ENCODE results near the gene PALD1.

Gene PALD1

DNA sequence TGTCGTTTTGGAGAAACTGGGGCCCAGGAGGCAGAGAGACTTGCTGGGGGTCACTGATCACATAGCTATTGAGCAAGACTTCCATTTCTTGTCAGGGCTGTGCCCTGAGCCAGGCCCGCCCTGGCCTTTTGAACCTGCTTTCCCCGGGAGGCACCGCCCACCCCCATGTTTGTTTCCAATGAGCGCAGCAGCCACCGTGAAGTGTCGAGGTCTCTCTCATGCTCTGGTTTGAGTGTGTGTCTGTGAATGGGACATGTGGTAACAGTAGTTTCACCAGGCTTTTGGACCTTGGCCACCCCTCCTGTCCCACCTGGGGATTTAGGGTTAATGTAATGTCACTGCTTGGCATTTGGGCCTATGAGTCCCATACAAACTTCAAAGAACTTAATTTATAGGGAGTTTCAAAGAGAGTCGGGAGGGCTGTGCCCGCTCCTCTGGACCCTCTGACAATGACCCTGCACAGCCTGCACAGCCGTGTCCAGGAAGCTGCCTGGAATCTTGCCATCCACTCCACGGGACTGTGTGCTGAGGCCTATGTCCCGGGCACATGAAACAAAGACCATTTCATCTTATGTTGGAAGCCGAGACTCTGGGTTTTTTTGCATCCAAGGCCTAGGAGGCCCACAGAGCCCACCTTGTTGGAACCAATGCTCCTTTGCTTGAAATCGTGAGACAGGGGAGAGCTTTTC, 117.7 kb downstream of the PALD1 start:
- no peak overlapping the region for H3K27ac Mint-ChIP-seq

GRCh38 chr10:70596860-70597809, 118.6 kb downstream of the PALD1 start:
- no peak overlapping the region for H3K27ac Mint-ChIP-seq

More for the DNA sequence above, 117.7 kb downstream of the PALD1 start:
- no peak for DNase-seq (ENCODE audit: low spot score)
- Mint-ChIP-seq H3K4me1 (ENCODE audit: low read depth) (peaks cover 5% of the 10 kb centered on the region), H3K4me3 (no peak overlapping the region), H3K9me3 (no peaks in the 10 kb centered on the region), H3K27me3 (ENCODE audit: low read depth) (no peaks in the 10 kb centered on the region), H3K36me3 (ENCODE audit: low read depth) (peaks cover 20% of the 10 kb centered on the region)

DNA sequence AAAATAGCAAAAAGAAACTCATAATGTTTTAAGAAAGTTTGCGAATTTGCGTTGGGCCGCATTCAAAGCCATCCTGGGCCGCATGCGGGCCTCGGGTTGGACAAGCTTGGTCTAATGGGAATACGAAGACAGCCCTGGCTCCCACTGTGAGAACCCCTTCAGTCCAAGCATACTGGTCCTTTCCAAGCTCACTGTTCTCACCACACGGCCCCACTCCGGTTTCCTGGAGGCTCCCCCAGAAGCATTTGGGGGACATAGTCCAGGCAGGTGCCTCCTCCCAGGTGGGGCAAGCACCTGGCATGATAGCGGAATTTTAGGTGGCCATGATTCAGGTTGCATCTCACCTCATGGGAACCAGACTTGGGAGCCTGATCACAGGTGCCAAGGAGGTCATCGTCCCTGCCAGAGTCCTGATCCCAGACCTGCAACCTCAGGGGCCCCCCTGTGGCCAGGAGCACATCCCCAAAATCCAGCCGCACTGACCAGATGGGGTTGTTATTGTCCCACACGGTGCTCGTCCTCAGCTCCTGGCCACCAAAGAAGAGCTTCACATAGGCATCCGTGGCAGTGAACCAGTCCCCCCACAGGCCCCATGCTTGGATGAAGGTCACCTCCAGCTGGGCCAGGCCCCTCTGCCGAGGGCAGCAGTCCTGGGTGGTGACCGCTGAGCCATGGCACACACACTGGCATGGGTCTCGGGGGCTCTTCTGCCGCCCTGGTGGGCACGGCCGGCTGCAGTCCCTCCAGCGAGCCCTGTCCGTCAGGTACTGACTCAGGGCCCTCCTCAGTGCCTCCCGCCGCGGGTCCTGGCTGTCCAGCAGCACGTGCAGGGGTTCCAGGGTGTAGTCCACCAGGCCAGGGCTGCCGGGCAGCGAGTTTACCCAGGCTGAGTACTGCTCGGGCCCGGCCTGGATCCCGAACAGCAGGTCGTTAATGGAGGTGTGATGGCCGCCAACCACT, 119.6 kb downstream of the PALD1 start:
- no peak for DNase-seq (ENCODE audit: low spot score)
- Mint-ChIP-seq H3K27ac (no peak overlapping the region), H3K4me3 (no peak overlapping the region), H3K27me3 (ENCODE audit: low read depth) (no peaks in the 10 kb centered on the region), H3K4me1 (ENCODE audit: low read depth) (peaks cover 19% of the 10 kb centered on the region), H3K9me3 (no peaks in the 10 kb centered on the region), H3K36me3 (ENCODE audit: low read depth) (peaks cover 25% of the 10 kb centered on the region)

More at GRCh38 chr10:70596860-70597809, 118.6 kb downstream of the PALD1 start:
- Mint-ChIP-seq H3K4me1 (ENCODE audit: low read depth) (peaks cover 10% of the 10 kb centered on the region), H3K9me3 (no peaks in the 10 kb centered on the region), H3K4me3 (no peak overlapping the region), H3K27me3 (ENCODE audit: low read depth) (no peaks in the 10 kb centered on the region), H3K36me3 (ENCODE audit: low read depth) (peaks cover 20% of the 10 kb centered on the region)
- DNase-seq (ENCODE audit: low spot score), result no peak

GRCh38 chr10:70598857-70599295, 120.3 kb downstream of the PALD1 start:
- peaks cover 25% of the 10 kb centered on the region for H3K36me3 Mint-ChIP-seq (ENCODE audit: low read depth)
- H3K27ac Mint-ChIP-seq, result no peak overlapping the region
- H3K4me3 Mint-ChIP-seq, result no peak overlapping the region
- H3K4me1 Mint-ChIP-seq (ENCODE audit: low read depth), result peaks cover 23% of the 10 kb centered on the region
- DNase-seq (ENCODE audit: low spot score), result no peak
- H3K9me3 Mint-ChIP-seq, result no peaks in the 10 kb centered on the region
- no peaks in the 10 kb centered on the region for H3K27me3 Mint-ChIP-seq (ENCODE audit: low read depth)

- no peak overlapping the region for H3K27ac Mint-ChIP-seq
- H3K4me3 Mint-ChIP-seq, result no peak overlapping the region
- peaks cover 23% of the 10 kb centered on the region for H3K4me1 Mint-ChIP-seq (ENCODE audit: low read depth)
- peaks cover 25% of the 10 kb centered on the region for H3K36me3 Mint-ChIP-seq (ENCODE audit: low read depth)
- no peaks in the 10 kb centered on the region for H3K9me3 Mint-ChIP-seq
- DNase-seq (ENCODE audit: low spot score), result no peak
- no peaks in the 10 kb centered on the region for H3K27me3 Mint-ChIP-seq (ENCODE audit: low read depth)
Measured at GRCh38 chr10:70599319-70599718, 120.8 kb downstream of the PALD1 start.

DNA sequence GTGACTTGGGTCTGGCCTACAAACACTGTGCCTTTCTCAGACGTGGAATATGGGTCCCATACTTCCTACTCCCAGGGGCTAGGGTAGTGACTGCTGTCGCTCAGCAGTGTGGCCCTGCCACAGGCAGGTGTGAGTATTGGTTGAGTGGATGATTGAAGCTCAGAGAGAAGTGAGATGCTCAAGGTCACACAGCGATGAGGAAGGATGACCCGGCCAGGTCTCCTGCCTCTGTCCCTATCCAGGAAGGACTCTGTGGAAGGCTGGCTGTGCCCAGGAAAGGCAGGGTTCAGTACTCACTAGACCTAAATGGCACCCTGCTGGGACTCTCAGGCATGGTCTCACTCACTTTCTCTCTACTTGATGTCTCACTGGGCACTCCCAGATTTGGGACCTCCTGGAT, 121.2 kb downstream of the PALD1 start:
- Mint-ChIP-seq H3K36me3 (ENCODE audit: low read depth) (peaks cover 25% of the 10 kb centered on the region), H3K27ac (peak overlapping the region; percentile 72), H3K27me3 (ENCODE audit: low read depth) (no peaks in the 10 kb centered on the region), H3K9me3 (no peaks in the 10 kb centered on the region), H3K4me1 (ENCODE audit: low read depth) (peaks cover 22% of the 10 kb centered on the region), H3K4me3 (no peak overlapping the region)
- DNase-seq (ENCODE audit: low spot score), result no peak

- Mint-ChIP-seq H3K27me3 (ENCODE audit: low read depth) (no peaks in the 10 kb centered on the region), H3K4me1 (ENCODE audit: low read depth) (peaks cover 21% of the 10 kb centered on the region), H3K27ac (no peak overlapping the region), H3K9me3 (no peaks in the 10 kb centered on the region), H3K36me3 (ENCODE audit: low read depth) (peaks cover 21% of the 10 kb centered on the region), H3K4me3 (peak overlapping the region; percentile 99)
- no peak for DNase-seq (ENCODE audit: low spot score)
Measured at GRCh38 chr10:70600512-70601395, 122.2 kb downstream of the PALD1 start.

DNA sequence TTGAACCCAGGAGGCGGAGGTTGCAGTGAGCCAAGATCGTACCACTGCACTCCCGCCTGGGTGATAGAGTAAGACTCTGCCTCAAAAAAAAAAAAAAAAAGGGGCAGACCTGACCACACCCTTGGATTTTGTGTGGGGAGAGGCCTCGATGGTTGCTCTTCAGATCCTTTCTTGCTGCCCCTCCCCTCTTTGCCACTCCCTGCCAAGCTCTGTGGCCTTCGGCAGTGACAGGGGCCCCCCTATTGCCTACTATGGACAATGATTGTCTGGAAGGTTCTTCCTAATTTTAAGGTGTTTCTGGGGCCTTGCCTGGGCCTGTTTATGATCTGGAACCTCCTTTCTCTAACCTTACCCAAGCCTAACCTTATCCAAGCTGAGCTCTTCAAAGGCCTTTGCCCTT, 123.2 kb downstream of the PALD1 start:
- Mint-ChIP-seq H3K4me3 (peak overlapping the region; percentile 99), H3K27ac (peak overlapping the region; percentile 95), H3K36me3 (ENCODE audit: low read depth) (peaks cover 17% of the 10 kb centered on the region), H3K4me1 (ENCODE audit: low read depth) (peaks cover 21% of the 10 kb centered on the region), H3K27me3 (ENCODE audit: low read depth) (no peaks in the 10 kb centered on the region), H3K9me3 (no peaks in the 10 kb centered on the region)
- DNase-seq (ENCODE audit: low spot score), result no peak

- Mint-ChIP-seq H3K27ac (peak within 1 kb of the TSS; percentile 95), H3K4me1 (ENCODE audit: low read depth) (peaks cover 19% of the 10 kb centered on the region)
Measured at GRCh38 chr10:70602665-70603448, 124.3 kb downstream of the PALD1 start, which contains the start of gene PRF1. Gene PRF1 (minus strand): TSS chr10:70602741. CDS start chr10:70600902, 1,839 bp downstream.

GRCh38 chr10:70603449-70603801, 124.9 kb downstream of the PALD1 start:
- no peaks in the 10 kb centered on the region for H3K9me3 Mint-ChIP-seq
- peak overlapping the region; percentile 52 for H3K27ac Mint-ChIP-seq
- H3K36me3 Mint-ChIP-seq (ENCODE audit: low read depth), result peaks cover 10% of the 10 kb centered on the region
- no peaks in the 10 kb centered on the region for H3K27me3 Mint-ChIP-seq (ENCODE audit: low read depth)
- H3K4me3 Mint-ChIP-seq, result peak overlapping the region; percentile 99
- H3K4me1 Mint-ChIP-seq (ENCODE audit: low read depth), result peaks cover 19% of the 10 kb centered on the region
- no peak for DNase-seq (ENCODE audit: low spot score)

More at GRCh38 chr10:70602665-70603448, 124.3 kb downstream of the PALD1 start, which contains the start of gene PRF1:
- DNase-seq (ENCODE audit: low spot score), result peak; percentile 68
- H3K27me3 Mint-ChIP-seq (ENCODE audit: low read depth), result no peaks in the 10 kb centered on the region
- peak within 1 kb of the TSS; percentile 99 for H3K4me3 Mint-ChIP-seq
- peaks cover 10% of the 10 kb centered on the region for H3K36me3 Mint-ChIP-seq (ENCODE audit: low read depth)
- H3K9me3 Mint-ChIP-seq, result no peaks in the 10 kb centered on the region

- Mint-ChIP-seq H3K4me1 (ENCODE audit: low read depth) (peaks cover 19% of the 10 kb centered on the region), H3K27ac (no peak overlapping the region), H3K9me3 (no peaks in the 10 kb centered on the region), H3K36me3 (ENCODE audit: low read depth) (peaks cover 9% of the 10 kb centered on the region), H3K4me3 (no peak overlapping the region), H3K27me3 (ENCODE audit: low read depth) (no peaks in the 10 kb centered on the region)
- no peak for DNase-seq (ENCODE audit: low spot score)
Measured at GRCh38 chr10:70604106-70604505, 125.5 kb downstream of the PALD1 start.

DNA sequence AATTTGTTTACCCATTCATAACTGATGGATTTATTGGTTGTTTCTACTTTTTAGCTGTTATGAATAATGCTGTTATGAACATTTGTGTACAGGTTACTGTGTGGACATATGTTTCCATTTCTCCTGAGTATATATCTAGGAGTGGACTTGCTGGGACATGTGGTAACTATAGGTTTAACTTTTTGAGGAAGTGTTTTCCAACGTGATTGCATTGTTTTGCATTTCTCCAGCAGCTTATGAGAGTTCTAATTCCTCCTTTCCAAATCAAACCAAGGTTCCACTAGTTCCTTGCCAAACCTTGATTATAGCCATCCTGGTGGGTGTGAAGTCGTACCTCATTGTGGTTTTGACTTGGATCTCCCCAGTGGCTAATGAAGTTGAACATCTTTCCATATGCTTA, 126.6 kb downstream of the PALD1 start:
- Mint-ChIP-seq H3K4me3 (no peak overlapping the region), H3K4me1 (ENCODE audit: low read depth) (peaks cover 19% of the 10 kb centered on the region), H3K36me3 (ENCODE audit: low read depth) (peaks cover 4% of the 10 kb centered on the region), H3K27me3 (ENCODE audit: low read depth) (no peaks in the 10 kb centered on the region), H3K27ac (no peak overlapping the region), H3K9me3 (no peaks in the 10 kb centered on the region)
- no peak for DNase-seq (ENCODE audit: low spot score)

Measured in T-helper 2 cell treated with Interferon-gamma antibody and Interleukin-4, amounts not matched to agents 5 μg/mL and 100 μg/mL, for 36 hours (primary cell).